Activated CD8-positive, alpha-beta memory T cell treated with anti-CD3 and anti-CD28 coated beads, Interleukin-2, amount 50 U/mL, for 48 hours (primary cell): ENCODE results near the gene ADH6.
"Not testable (repeated sequence)": the region's sequence is repeated elsewhere in the genome, so short reads cannot be mapped to it uniquely, and the experiment has no call there.

Experiments
- DNase-seq: peaks from one replicate; pipeline ENCODE4 v3.0.0-alpha.2; 2020

The ADH6 gene

DNA sequence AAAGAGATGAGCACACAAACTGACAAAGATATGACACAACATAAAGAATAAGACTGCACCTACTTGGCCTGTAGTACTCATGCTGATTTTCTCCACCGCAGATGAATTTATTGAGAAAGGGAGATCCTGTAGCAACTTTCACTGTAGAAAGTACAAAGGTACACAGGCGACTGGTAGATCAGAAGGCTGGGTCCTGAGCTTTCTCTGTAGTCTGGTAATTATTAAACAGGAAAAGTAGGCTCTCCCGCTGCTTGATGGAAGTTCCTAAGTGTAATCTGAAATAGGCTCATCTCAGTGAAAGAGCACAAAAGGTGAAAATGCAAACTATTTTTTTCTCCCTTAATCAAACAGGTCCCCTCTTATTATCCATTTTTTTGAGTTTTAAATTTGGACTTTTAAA lies at the start of gene ADH6:
Gene ADH6 (minus strand): TSS at position 175 of the 400 bp plus-strand sequence. CDS start 94 bp downstream, at position 81.
- no peak for DNase-seq

GRCh38 chr4:99264927-99265326 lies 45.9 kb upstream of the ADH6 start:
- no peak for DNase-seq

GRCh38 chr4:99252746-99253145 lies 33.7 kb upstream of the ADH6 start:
- no peak for DNase-seq

GRCh38 chr4:99248714-99249113 lies 29.7 kb upstream of the ADH6 start:
- DNase-seq = no peak

GRCh38 chr4:99235955-99236354 lies 16.9 kb upstream of the ADH6 start:
- DNase-seq = no peak

DNA sequence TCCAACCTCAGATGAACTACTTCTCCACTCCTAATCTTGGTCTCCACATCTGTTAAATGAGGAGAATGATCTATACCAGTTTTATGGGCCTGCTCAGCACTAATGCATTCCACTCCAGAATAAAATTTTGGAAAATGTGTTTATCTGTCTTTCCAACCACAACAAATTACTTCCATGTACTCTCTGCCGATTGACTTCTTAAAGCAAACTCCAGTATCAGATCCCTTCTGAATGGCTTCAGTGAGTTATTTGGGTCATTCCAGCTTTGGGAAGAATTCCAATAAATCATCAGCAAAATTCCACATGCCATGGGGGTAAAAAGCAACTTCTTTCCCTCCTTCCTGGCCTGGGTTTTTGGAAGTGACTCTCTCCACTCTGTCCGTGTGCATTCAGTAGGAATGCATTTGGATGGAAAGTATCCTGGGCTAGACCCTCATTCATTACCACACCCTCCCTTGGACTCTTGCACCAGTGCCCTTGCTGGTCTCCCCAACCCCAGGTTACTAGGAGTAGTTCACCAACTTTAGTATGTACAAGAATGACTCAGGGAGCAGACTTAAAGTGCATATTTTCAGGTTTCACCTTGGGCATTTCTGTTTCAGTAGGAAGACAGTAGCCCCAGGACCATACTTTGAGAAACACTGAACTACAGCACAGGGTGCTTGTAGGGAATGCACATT lies 15.4 kb upstream of the ADH6 start:
- DNase-seq = no peak

DNA sequence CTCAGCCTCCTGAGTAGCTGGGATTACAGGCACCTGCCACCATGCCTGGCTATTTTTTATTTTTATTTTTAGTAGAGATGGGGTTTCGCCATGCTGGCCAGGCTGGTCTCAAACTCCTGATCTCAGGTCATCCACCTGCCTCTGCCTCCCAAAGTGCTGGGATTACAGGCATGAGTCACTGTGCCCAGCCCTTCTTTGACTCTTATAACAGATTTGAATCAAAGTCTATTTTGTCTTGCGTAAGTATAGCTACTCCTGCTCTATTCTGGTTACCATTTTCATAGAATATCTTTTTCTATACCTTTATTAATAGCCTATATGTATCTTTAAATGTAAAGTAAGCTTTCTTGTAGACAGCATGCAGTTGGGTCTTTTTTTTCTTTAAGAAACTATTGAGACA lies 14.4 kb upstream of the ADH6 start:
- not testable (repeated sequence) for DNase-seq

GRCh38 chr4:99228706-99229105 lies 9.7 kb upstream of the ADH6 start:
- DNase-seq = not testable (repeated sequence)

DNA sequence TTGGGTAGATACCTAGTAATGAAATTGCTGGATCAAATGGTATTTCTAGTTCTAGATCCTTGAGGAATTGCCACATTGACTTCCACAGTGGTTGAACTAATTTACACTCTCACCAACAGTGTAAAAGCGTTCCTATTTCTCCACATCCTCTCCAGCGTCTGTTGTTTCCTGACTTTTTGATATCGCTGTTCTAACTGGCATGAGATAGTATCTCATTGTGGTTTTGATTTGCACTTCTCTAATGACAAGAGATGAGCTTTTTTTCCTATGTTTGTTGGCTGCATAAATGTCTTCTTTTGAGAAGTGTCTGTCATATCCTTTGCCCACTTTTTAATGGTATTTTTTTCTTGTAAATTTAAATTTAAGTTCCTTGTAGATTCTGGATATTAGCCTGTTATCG lies 8.6 kb upstream of the ADH6 start:
- DNase-seq = not testable (repeated sequence)

DNA sequence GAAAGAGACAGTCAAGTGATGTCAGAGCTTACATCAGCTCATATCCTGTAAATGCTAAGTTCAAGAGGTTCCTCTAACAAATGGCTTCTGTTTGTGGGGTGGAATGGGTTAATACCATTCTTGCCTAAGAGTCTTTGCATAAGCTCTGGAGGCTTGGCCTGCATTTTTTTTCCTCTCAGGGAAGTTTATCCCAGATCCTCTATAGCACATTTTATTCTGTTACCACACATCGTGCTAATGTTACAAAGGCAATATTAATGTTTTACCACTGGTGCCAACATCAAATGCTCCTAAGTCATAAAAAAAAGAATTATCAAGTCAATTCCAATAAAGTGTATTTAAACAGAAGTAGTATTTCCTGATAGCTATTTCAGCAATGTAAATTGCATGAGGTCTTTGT lies 2.9 kb upstream of the ADH6 start:
- no peak for DNase-seq

DNA sequence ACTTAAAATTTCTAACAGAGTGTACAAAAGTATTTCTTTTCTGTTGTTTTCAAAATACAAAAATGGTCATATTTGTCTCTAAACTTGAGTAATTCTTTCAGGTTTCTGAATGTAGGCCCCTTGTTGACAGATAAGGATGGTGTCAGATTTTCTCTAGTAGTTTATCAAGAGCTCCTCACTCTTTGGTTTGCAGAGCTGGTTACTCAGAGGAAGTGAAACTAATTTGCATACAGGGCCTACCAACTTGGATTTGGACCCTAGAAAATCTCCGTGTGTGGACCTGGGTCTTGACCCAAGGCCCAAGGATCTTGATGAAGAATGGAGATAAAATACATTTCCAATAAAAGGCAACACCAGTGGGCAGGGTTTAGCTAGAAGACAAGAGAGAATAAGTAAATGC lies 433 bp upstream of the ADH6 start:
- DNase-seq = no peak

- no peak for DNase-seq
Observed at GRCh38 chr4:99215521-99215920, 3.5 kb downstream of the ADH6 start.

GRCh38 chr4:99210789-99211188 lies 8.3 kb downstream of the ADH6 start:
- no peak for DNase-seq

DNA sequence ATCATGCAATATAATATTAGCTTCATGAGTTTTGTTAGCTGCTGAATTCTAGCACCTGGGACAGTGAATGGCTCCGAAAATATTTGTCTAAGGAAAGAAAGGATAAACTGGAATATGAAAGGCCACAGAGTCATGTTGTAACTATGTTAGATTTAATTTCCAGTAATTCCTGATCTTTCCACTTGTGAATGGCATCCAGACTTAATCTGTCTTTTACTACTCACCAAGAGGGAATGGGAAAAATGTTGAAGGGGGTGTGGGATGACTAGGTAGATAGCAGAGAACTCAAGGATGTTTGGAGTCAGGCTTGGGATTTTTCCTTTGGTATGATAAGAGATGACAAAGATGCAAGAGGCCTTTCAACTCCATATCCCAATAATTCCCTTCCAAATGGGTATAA lies 9.4 kb downstream of the ADH6 start:
- no peak for DNase-seq

DNA sequence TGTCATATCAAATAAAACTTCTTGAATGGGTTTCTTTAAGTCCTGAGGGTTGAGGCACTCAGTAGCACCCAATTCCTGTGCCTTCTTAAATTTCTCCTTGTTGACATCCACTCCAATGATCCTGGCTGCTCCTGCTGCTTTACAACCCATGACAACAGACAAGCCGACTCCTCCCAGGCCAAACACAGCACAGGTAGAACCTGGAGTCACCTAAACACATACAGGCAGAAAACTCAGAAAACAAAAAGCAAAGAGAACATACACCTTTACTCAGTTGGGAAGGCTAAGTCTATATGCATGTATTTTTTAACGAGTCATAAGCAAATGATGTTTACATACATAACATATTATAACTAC lies 10.3 kb downstream of the ADH6 start:
- DNase-seq = no peak

- DNase-seq = no peak
Observed at GRCh38 chr4:99207911-99208718, 10.9 kb downstream of the ADH6 start.

- no peak for DNase-seq
Observed at GRCh38 chr4:99207069-99207743, 11.8 kb downstream of the ADH6 start.

- DNase-seq = no peak
Observed at GRCh38 chr4:99205153-99205979, 13.7 kb downstream of the ADH6 start.

DNA sequence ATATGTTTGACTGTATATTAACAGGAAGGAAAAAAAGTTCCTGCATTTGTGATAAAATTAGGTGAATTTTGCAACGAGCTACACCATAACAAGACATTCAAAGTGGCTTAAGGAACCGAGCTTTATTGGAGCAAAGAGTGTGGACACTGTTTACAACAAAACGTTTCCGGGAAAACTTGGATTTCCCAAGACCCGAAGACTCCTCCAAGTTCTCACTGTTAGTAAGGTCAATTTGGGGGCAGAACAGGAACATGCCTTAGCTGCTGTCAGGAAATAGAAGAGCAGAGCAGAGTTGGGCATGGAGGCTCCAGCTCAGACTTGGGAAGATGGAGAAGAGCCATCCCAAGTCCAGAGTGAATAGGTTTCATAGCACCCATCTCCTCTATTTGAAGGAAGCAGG lies 16.5 kb downstream of the ADH6 start:
- DNase-seq = no peak

DNA sequence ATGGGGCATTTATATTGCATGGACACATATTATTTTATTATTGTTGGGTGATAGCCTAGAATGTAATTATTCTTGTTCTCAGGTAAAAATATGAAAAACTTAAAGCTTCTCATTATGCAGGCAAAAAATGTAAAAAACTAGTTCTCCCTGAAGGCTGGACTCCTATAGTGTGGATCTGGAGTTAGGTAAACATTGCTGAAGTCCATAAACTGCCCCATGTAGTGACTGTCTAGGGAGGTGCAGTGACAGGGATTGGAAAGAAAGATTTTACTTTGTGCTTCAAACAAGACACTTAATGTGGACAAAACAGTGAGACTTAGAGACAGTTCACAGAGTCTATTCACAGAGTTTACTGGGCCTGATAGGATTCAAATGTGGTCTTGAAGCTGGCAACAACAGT lies 17.0 kb downstream of the ADH6 start:
- no peak for DNase-seq

DNA sequence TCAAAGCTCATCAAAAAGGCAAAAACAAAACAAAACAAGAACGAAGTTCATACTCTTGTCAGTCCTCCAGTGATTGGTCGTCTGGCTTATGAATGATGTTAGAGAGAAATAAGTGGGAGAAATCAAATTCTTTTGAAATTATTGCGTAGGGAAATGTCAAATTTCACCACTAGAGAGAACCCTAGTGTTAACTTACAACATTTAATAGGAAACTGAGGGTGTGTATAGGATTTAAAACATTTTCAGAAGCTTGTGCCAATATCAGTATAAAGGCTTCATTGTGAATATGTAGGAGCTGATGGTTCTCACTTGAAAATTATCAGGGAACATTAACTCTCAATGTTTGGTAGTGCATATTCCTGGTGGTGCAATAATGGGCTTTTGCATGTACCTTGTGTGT lies 17.4 kb downstream of the ADH6 start:
- DNase-seq = no peak

DNA sequence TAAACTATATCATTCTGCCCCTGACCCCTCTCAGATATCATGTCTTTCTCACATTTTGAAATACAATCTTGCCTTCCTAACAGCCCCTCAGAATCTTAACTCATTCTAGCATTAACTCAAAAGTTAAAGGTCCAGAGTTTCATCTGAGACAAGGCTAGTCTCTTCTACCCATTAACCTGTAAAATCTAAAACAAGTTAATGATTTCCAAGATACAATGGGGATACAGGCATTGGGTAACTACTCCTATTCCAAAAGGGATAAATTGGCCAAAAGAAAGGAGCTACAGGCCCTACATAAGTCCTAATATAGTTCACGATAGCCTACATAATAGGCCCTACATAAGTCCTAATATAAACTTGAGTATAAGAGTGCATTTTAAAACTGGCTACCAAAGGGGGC lies 18.9 kb downstream of the ADH6 start:
- no peak for DNase-seq

GRCh38 chr4:99190336-99190735 lies 28.7 kb downstream of the ADH6 start:
- no peak for DNase-seq
